Endothelial cell of umbilical vein (primary cell): ENCODE data around the gene RMI2.

Source experiments
- CTCF ChIP-seq, 2 donors: IDR thresholded peaks; 1 replicate in 1 of 2; 2 replicates in 1 of 2; pipeline ENCODE4 v1.5.1; 2011; ENCODE audit warnings: low read length in 2 of 2, mild to moderate bottlenecking in 2 of 2, moderate library complexity in 2 of 2, control low read depth in 1 of 2, inconsistent platforms in 1 of 2, low read depth in 1 of 2; ENCODE audit not compliant: insufficient read depth in 1 of 2; ENCODE audit errors: extremely low read depth in 1 of 2
- EZH2 ChIP-seq: IDR thresholded peaks from 2 replicates; pipeline ENCODE4 v1.6.1; 2012; ENCODE audit warnings: borderline replicate concordance, low read depth, mild to moderate bottlenecking, moderate library complexity, low read length, inconsistent platforms; ENCODE audit not compliant: severe bottlenecking
- GATA2 ChIP-seq: IDR thresholded peaks from 2 replicates; pipeline ENCODE4 v1.7.0; 2011; ENCODE audit warnings: low read depth, mild to moderate bottlenecking, moderate library complexity, mixed read lengths, low read length; ENCODE audit not compliant: insufficient read length, insufficient read depth
- MYC ChIP-seq: IDR thresholded peaks from one replicate; pipeline ENCODE4 v1.6.1; 2011; ENCODE audit warnings: mild to moderate bottlenecking, low read depth, low read length
- POLR2A ChIP-seq: IDR thresholded peaks from 2 replicates; pipeline ENCODE4 v1.6.1; 2012; ENCODE audit warnings: low read depth, mild to moderate bottlenecking, control low read depth, low read length
- POLR2AphosphoS5 ChIP-seq: IDR thresholded peaks from 2 replicates; pipeline ENCODE4 v1.6.1; 2012; ENCODE audit warnings: low read depth, mild to moderate bottlenecking, control low read depth, low read length, moderate library complexity; ENCODE audit not compliant: insufficient read depth

GRCh38 chr16:11391576-11391975 lies 46.3 kb downstream of the RMI2 start:
- TF ChIP-seq GATA2 (no peak), CTCF (IDR thresholded peaks at IDR 0.05; ENCODE audit: extremely low read depth in 1 of 2, insufficient read depth in 1 of 2, low read depth in 1 of 2, low read length in 2 of 2) (no peak), MYC (no peak), EZH2 (no peak), POLR2A (no peak), POLR2AphosphoS5 (no peak)
